ENCODE data around the gene MUC5AC. TPM values are rescaled to one million over a fixed set of nuclear protein-coding genes. Genes with fewer than 3 reads are reported as not detected.
"Not testable (repeated sequence)": the region's sequence is repeated elsewhere in the genome, so short reads cannot be mapped to it uniquely, and the experiment has no call there.

Gene MUC5AC
- total and polyA plus RNA-seq, 2 donors, result not detected

GRCh38 chr11:1178906-1179305, 21.2 kb downstream of the MUC5AC start:
- DNase-seq (ENCODE audit: extremely low spot score), result no peak
- H3K4me3 ChIP-seq (ENCODE audit: low read depth, low read length), result no peak overlapping the region
- no peaks in the 10 kb centered on the region for H3K4me1 ChIP-seq (ENCODE audit: insufficient read depth)
- 89% methylated on average over 29 of the region's 29 CpGs for WGBS
- no peak overlapping the region for H3K27ac ChIP-seq (ENCODE audit: low read depth)
- no peaks in the 10 kb centered on the region for H3K36me3 ChIP-seq (ENCODE audit: insufficient read depth)

GRCh38 chr11:1179641-1180040, 21.9 kb downstream of the MUC5AC start:
- no peaks in the 10 kb centered on the region for H3K4me1 ChIP-seq (ENCODE audit: insufficient read depth)
- DNase-seq (ENCODE audit: extremely low spot score), result no peak
- WGBS, result 84% methylated on average over 16 of the region's 17 CpGs
- H3K36me3 ChIP-seq (ENCODE audit: insufficient read depth), result no peaks in the 10 kb centered on the region
- no peak overlapping the region for H3K4me3 ChIP-seq (ENCODE audit: low read depth, low read length)
- H3K27ac ChIP-seq (ENCODE audit: low read depth), result no peak overlapping the region

- no peak for DNase-seq (ENCODE audit: extremely low spot score)
- H3K4me1 ChIP-seq (ENCODE audit: insufficient read depth), result no peaks in the 10 kb centered on the region
- H3K36me3 ChIP-seq (ENCODE audit: insufficient read depth), result no peaks in the 10 kb centered on the region
- H3K4me3 ChIP-seq (ENCODE audit: low read depth, low read length), result no peak overlapping the region
- WGBS, result 77% methylated on average over 15 of the region's 15 CpGs
- no peak overlapping the region for H3K27ac ChIP-seq (ENCODE audit: low read depth)
Observed at GRCh38 chr11:1180171-1180570, 22.4 kb downstream of the MUC5AC start.

GRCh38 chr11:1180947-1181391, 23.2 kb downstream of the MUC5AC start:
- Histone ChIP-seq H3K4me1 (ENCODE audit: insufficient read depth) (no peaks in the 10 kb centered on the region), H3K4me3 (ENCODE audit: low read depth, low read length) (no peak overlapping the region), H3K27ac (ENCODE audit: low read depth) (no peak overlapping the region), H3K36me3 (ENCODE audit: insufficient read depth) (no peaks in the 10 kb centered on the region)
- 88% methylated on average over 29 of the region's 29 CpGs for WGBS
- DNase-seq (ENCODE audit: extremely low spot score), result no peak

- no peaks in the 10 kb centered on the region for H3K4me1 ChIP-seq (ENCODE audit: insufficient read depth)
- WGBS, result 88% methylated on average over 10 of the region's 10 CpGs
Observed at GRCh38 chr11:1181420-1181819, 23.7 kb downstream of the MUC5AC start.

GRCh38 chr11:1181853-1182535, 24.2 kb downstream of the MUC5AC start:
- H3K4me1 ChIP-seq (ENCODE audit: insufficient read depth), result no peaks in the 10 kb centered on the region
- DNase-seq (ENCODE audit: extremely low spot score), result no peak
- H3K27ac ChIP-seq (ENCODE audit: low read depth), result no peak overlapping the region
- H3K4me3 ChIP-seq (ENCODE audit: low read depth, low read length), result no peak overlapping the region
- WGBS, result 86% methylated on average over 41 of the region's 41 CpGs
- no peaks in the 10 kb centered on the region for H3K36me3 ChIP-seq (ENCODE audit: insufficient read depth)

More at GRCh38 chr11:1181420-1181819, 23.7 kb downstream of the MUC5AC start:
- Histone ChIP-seq H3K36me3 (ENCODE audit: insufficient read depth) (no peaks in the 10 kb centered on the region), H3K4me3 (ENCODE audit: low read depth, low read length) (no peak overlapping the region), H3K27ac (ENCODE audit: low read depth) (no peak overlapping the region)
- no peak for DNase-seq (ENCODE audit: extremely low spot score)

- whole genome bisulfite sequencing, result 93% methylated on average over 15 of the region's 22 CpGs
- not testable (repeated sequence) for DNase-seq (ENCODE audit: extremely low spot score); H3K4me3 ChIP-seq (ENCODE audit: low read depth, low read length); H3K4me1 ChIP-seq (ENCODE audit: insufficient read depth); H3K27ac ChIP-seq (ENCODE audit: low read depth); H3K36me3 ChIP-seq (ENCODE audit: insufficient read depth)
Observed at GRCh38 chr11:1184139-1184538, 26.4 kb downstream of the MUC5AC start.

GRCh38 chr11:1188451-1189130, 30.8 kb downstream of the MUC5AC start:
- not testable (repeated sequence) for H3K27ac ChIP-seq (ENCODE audit: low read depth); H3K4me1 ChIP-seq (ENCODE audit: insufficient read depth); H3K36me3 ChIP-seq (ENCODE audit: insufficient read depth); DNase-seq (ENCODE audit: extremely low spot score); H3K4me3 ChIP-seq (ENCODE audit: low read depth, low read length)
- 65% methylated on average over 11 of the region's 15 CpGs for WGBS

GRCh38 chr11:1189816-1190215, 32.1 kb downstream of the MUC5AC start:
- not testable (repeated sequence) for H3K27ac ChIP-seq (ENCODE audit: low read depth); DNase-seq (ENCODE audit: extremely low spot score); H3K4me1 ChIP-seq (ENCODE audit: insufficient read depth); H3K4me3 ChIP-seq (ENCODE audit: low read depth, low read length); H3K36me3 ChIP-seq (ENCODE audit: insufficient read depth)
- WGBS, result 75% methylated on average over 7 of the region's 12 CpGs

GRCh38 chr11:1191786-1192470, 34.2 kb downstream of the MUC5AC start:
- not testable (repeated sequence) for H3K4me3 ChIP-seq (ENCODE audit: low read depth, low read length); H3K4me1 ChIP-seq (ENCODE audit: insufficient read depth); DNase-seq (ENCODE audit: extremely low spot score); H3K27ac ChIP-seq (ENCODE audit: low read depth); H3K36me3 ChIP-seq (ENCODE audit: insufficient read depth)
- 84% methylated on average over 22 of the region's 22 CpGs for WGBS

GRCh38 chr11:1192741-1193325, 35.1 kb downstream of the MUC5AC start:
- no peak for DNase-seq (ENCODE audit: extremely low spot score)
- 87% methylated on average over 17 of the region's 17 CpGs for WGBS
- H3K4me1 ChIP-seq (ENCODE audit: insufficient read depth), result no peaks in the 10 kb centered on the region

GRCh38 chr11:1193326-1194230, 35.8 kb downstream of the MUC5AC start:
- no peak for DNase-seq (ENCODE audit: extremely low spot score)
- no peaks in the 10 kb centered on the region for H3K4me1 ChIP-seq (ENCODE audit: insufficient read depth)
- no peak overlapping the region for H3K27ac ChIP-seq (ENCODE audit: low read depth)
- no peak overlapping the region for H3K4me3 ChIP-seq (ENCODE audit: low read depth, low read length)
- H3K36me3 ChIP-seq (ENCODE audit: insufficient read depth), result no peaks in the 10 kb centered on the region
- WGBS, result 89% methylated on average over 43 of the region's 43 CpGs

More at GRCh38 chr11:1192741-1193325, 35.1 kb downstream of the MUC5AC start:
- Histone ChIP-seq H3K4me3 (ENCODE audit: low read depth, low read length) (no peak overlapping the region), H3K27ac (ENCODE audit: low read depth) (no peak overlapping the region), H3K36me3 (ENCODE audit: insufficient read depth) (no peaks in the 10 kb centered on the region)

Measured in urinary bladder (tissue), 4 donors.